ENCODE data around the gene TTLL6.

- TF ChIP-seq CTCF (IDR thresholded peaks at IDR 0.05) (no peak), POLR2A (IDR thresholded peaks at IDR 0.05) (no peak)
Observed at GRCh38 chr17:48850792-48851323, 33.8 kb upstream of the TTLL6 start.
